ENCODE results near the gene PLEKHA4. TPM values are rescaled to one million over a fixed set of nuclear protein-coding genes. Genes with fewer than 3 reads are reported as not detected.

Gene PLEKHA4
- total and polyA plus RNA-seq, 9 of the 15 experiments (the other 6 are each of a cell fraction or from before 2014, with no cell fraction given) = 0.07 to 30.8 (median 11.4) TPM

- TF ChIP-seq ZNF24 (IDR thresholded peaks at IDR 0.05) (peak; percentile 65), ZNF431 (CRISPR knock-in tag; IDR thresholded peaks at IDR 0.05) (no peak), FOXM1 (IDR thresholded peaks at IDR 0.05; ENCODE audit: low read depth) (no peak), FOXM1 (CRISPR knock-in tag; IDR thresholded peaks at IDR 0.05; ENCODE audit: low read depth) (peak; percentile 89; the same call in 1 of the 2 replicates), RAD51 (IDR thresholded peaks at IDR 0.05; ENCODE audit: borderline replicate concordance, low read depth) (no peak), THAP12 (CRISPR knock-in tag; IDR thresholded peaks at IDR 0.05) (peak; percentile 89), MTA3 (IDR thresholded peaks at IDR 0.05; ENCODE audit: borderline replicate concordance) (peak; percentile 100), MAFG (tag; conservative IDR thresholded peaks at IDR 0.05) (peak; percentile 94), TEAD4 (IDR thresholded peaks at IDR 0.05; ENCODE audit: low read length) (peak; percentile 76), TEAD4 (CRISPR knock-in tag; IDR thresholded peaks at IDR 0.05; ENCODE audit: borderline replicate concordance) (no peak), BRF2 (IDR thresholded peaks at IDR 0.05; ENCODE audit: borderline replicate concordance, insufficient read depth, insufficient read length) (no peak), CHD2 (IDR thresholded peaks at IDR 0.05; ENCODE audit: low read depth, low read length) (peak; percentile 93), FOXP1 (CRISPR knock-in tag; IDR thresholded peaks at IDR 0.05) (peak; percentile 95), ETS1 (conservative IDR thresholded peaks at IDR 0.05; ENCODE audit: control insufficient read depth, low read depth, low read length) (peak; percentile 86), E2F3 (CRISPR knock-in tag; IDR thresholded peaks at IDR 0.05) (0 out of 2 replicates have a peak, but pooled peaks have one; percentile 72), MAFF (IDR thresholded peaks at IDR 0.05; ENCODE audit: low read length) (peak; percentile 85), E2F5 (CRISPR knock-in tag; IDR thresholded peaks at IDR 0.05) (peak; percentile 56; the same call in 1 of the 2 replicates), RFX5 (IDR thresholded peaks at IDR 0.05; ENCODE audit: low read depth, low read length) (peak; percentile 47; the same call in 1 of the 2 replicates), CHD4 (IDR thresholded peaks at IDR 0.05; ENCODE audit: insufficient read depth, insufficient replicate concordance, low read depth, low read length, poor library complexity, severe bottlenecking) (no peak)
- TF ChIP-seq, protein P1, sequence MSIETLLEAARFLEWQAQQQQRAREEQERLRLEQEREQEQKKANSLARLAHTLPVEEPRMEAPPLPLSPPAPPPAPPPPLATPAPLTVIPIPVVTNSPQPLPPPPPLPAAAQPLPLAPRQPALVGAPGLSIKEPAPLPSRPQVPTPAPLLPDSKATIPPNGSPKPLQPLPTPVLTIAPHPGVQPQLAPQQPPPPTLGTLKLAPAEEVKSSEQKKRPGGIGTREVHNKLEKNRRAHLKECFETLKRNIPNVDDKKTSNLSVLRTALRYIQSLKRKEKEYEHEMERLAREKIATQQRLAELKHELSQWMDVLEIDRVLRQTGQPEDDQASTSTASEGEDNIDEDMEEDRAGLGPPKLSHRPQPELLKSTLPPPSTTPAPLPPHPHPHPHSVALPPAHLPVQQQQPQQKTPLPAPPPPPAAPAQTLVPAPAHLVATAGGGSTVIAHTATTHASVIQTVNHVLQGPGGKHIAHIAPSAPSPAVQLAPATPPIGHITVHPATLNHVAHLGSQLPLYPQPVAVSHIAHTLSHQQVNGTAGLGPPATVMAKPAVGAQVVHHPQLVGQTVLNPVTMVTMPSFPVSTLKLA (conservative IDR thresholded peaks at IDR 0.05) = peak; percentile 70 to 79
Observed at GRCh38 chr19:48872182-48872883, 3.9 kb upstream of the PLEKHA4 start, which contains the start of gene PPP1R15A (continued).
